D341Med (cell line): ENCODE measurements around the gene FBLIM1.

Experiments used
- DNase-seq: peaks from one replicate; pipeline ENCODE4 v3.0.0; 2012; ENCODE audit warnings: low spot score

The FBLIM1 gene

DNA sequence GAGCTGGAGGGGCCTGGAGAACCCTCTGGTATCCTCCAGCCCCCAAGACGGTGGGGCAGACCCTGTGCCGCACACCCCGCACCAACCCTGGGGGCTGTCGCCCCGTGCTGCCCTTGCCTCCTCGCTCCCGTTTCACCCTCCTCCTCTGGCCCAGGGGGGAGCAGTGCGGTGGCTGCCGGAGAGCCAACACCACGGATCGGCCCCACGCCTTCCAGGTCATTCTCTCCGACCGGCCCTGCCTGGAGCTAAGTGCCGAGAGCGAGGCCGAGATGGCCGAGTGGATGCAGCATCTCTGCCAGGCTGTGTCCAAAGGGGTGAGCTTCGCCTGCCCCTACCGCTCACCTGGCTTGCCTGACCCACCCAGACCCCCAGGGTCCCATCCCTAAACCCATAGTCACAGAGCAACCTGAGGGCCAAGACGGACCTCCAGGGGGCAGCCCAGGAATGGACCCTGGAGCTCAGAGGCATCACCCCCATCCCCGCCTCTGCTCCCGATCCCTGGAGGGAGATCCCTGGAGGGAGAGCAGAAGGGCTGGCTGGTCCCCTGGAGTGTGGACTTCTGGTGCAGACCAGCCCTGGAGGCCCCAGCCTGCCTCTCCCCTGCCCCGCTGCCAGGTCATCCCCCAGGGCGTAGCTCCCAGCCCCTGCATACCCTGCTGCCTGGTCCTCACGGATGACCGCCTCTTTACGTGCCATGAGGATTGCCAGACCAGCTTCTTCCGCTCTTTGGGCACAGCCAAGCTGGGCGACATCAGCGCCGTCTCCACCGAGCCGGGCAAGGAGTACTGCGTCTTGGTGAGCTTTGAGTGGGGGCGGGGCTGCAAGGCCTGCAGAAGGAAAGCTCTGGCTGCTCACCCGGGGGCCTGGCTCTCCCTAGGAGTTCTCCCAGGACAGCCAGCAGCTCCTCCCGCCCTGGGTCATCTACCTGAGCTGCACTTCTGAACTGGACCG is 26.6 kb upstream of the FBLIM1 start:
- DNase-seq: no peak

DNA sequence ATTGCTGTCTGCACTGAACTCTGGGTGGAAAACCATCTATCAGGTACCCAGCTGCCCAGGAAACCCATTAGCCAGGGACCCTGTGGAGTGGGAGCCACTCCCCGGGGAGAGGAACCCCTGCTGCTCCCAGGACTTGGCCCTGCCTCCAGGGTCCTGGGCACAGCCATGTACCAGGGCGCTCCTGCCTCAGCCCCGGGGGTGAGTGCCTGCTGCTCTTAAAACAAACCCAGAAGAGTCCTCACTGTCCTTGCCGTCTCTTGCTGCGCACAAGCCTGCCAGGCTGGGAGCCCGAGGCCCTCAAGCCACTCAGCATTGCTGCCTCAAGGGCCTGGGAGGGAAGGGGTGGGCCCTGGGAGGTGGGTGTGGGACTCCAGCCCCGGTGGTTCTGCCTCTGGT is 25.9 kb upstream of the FBLIM1 start:
- DNase-seq: no peak

DNA sequence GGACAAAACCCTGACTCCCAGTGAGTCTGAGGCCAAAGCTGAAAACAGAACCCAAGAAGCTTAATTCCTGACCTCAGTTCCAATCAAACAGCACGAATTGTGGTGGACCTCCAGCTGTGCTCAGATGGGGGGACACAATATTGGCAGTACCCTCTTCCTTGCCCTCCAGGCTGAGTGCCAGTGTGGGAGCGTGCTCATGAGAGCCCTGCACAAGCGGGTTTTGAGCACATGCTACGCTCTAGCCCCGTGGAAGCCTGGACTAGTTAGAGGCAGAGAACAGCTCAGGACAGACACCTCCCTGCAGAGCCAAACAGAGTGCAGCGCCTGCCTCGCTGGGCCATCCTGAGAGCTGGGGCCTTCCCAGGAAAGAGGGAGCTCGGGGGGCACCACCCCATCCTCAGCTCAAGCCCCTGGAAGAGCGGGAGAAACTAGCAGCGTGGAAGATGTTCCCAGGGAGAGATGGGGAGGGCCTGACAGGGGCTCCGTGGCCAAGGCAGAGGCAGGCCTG is 25.3 kb upstream of the FBLIM1 start:
- no peak for DNase-seq

DNA sequence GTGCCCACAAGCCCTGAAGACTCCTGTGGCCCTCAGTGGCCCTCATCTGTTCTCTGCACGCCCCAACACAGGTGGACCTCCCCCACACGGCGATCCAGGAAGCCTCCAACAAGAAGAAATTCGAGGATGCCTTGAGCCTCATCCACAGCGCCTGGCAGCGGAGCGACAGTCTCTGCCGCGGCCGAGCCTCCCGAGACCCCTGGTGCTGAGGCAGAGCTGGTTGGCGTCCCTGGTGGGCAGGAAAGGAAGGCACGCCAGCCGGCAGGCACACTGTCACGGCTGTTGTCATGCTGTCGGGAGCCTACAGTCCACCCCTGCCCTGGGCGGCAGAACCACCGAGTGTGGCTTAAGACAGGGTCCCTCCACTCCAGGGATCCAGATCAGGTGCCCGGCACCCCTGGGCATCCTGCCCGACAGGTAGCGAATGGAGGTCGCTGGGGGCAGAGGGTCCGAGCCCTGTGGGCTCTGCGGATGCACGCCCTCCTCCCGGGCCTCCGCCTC is 24.8 kb upstream of the FBLIM1 start:
- no peak for DNase-seq

DNA sequence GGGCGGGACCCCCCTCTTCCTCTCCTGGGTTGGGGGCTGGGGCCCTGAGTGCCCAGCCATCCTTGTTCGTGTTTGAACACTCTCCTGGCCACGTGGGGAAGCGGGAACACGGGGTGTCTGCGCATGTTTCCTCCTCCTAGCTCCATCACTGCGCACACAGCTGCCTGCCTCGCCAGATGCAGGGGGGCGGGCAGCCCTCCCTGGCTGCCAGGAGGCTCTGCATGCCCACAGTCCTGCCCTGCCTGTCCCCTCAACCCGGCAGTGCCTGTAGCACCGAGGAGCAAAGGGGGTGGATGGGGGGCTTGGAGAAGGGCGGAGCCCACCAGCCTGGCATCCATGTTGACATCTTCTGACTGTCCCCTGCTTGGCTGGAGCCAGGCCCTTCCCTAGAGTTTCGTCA is 24.3 kb upstream of the FBLIM1 start:
- no peak for DNase-seq

DNA sequence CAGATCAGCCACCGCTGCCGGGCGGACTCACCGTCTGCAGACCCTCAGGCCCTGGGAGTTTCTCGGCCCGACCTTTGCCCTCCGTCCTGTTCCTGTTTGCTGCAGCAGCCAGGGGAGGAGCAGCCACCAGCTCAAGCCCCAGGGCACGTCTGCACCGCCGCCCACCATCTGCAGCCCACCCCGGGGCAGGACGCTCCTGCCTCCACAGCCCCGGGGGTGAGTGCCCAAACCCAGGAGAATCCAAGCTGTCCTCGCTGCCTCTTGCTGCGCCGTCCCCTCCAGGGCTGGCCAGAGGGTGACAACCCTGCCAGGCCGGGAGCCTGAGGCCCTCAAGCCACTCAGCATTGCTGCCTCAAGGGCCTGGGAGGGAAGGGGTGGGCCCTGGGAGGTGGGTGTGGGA is 23.7 kb upstream of the FBLIM1 start:
- no peak for DNase-seq

DNA sequence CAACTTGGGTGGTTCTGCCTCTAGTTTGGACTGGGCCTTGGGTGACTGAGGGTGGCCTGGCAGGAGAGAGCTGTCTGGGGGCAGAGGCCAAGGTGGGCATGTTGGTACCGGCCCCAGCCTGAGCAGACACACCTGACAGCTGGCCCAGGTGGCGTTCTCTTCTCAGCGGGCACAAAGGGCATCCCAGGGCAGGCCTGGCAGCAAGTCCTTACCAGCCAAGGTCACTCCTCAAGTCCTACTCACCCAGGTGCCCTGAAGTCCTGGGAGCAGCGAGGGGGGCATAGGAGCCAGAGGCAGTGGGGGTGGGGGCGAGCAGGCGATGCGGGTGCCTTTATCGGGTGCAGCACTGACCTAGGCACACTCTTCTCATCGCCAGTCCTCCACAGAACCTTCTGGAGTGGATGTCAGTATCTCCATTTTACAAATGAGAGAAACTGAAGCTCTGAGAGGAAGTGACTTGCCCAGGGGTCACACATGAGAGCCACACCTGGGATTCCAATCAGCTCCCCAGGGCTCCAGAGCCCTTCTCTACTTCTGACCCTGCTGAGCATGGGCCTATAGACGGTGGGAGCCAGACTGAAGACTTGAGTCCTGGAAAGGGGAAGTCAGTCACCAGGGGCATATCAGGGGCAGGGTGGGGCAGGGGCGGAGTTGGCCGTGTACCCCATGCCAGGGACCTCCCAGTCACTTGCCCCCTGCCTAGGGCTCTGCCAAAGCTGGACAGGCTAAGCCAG is 23.1 kb upstream of the FBLIM1 start:
- DNase-seq: no peak

DNA sequence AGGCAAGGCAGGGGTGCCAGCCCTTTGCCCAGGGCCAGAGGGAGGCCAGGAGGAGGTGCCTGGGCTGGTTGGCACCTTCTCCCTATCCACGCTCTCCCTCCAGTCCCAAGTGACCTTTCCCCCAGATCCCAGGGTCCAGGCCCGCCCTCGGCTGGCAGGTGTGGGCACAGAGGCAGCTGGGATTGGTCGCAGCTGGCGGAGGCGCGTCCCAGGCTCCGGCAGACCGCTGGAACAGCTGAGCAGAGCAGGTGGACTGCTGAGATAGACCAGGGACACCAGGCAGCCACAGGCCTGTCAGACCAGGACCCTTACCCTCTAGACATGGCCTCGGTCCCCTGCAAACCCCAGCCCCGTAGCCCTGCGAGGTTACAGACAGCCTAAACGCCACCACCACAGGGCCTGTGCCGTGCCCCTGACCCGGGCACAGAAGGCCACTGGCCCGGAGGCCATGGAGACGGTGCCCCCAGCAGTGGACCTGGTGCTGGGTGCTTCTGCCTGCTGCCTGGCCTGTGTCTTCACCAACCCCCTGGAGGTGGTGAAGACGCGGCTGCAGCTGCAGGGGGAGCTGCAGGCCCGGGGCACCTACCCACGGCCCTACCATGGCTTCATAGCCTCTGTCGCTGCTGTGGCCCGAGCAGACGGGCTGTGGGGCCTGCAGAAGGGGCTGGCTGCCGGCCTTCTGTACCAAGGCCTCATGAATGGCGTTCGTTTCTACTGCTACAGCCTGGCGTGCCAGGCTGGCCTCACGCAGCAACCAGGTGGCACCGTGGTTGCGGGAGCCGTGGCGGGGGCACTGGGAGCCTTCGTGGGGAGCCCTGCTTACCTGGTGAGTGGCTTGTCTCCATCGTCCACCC is 22.3 kb upstream of the FBLIM1 start, which contains the start of gene SLC25A34:
Gene SLC25A34, plus strand, starts transcription at position 221 of the 854 bp plus-strand sequence. Its CDS starts 228 bp downstream, at position 449.
- no peak for DNase-seq

DNA sequence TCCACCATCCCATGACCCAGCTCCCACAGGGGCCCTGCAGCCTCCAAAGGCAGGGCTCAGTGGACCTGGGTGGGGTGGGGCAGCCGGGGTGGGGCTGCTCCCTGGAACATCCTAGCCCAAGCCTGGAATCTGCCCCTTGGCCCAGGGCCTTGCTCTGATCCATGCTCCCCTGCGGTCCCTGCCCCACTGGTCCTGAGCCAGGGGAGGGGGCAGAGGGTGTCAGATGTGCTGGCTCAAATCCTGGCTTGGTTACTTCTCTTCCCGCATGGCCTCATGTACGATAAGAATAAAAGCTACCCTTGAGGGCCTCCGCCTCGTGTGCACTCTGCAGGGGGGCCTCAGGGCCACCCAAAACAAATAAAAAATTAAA is 21.7 kb upstream of the FBLIM1 start:
- no peak for DNase-seq

DNA sequence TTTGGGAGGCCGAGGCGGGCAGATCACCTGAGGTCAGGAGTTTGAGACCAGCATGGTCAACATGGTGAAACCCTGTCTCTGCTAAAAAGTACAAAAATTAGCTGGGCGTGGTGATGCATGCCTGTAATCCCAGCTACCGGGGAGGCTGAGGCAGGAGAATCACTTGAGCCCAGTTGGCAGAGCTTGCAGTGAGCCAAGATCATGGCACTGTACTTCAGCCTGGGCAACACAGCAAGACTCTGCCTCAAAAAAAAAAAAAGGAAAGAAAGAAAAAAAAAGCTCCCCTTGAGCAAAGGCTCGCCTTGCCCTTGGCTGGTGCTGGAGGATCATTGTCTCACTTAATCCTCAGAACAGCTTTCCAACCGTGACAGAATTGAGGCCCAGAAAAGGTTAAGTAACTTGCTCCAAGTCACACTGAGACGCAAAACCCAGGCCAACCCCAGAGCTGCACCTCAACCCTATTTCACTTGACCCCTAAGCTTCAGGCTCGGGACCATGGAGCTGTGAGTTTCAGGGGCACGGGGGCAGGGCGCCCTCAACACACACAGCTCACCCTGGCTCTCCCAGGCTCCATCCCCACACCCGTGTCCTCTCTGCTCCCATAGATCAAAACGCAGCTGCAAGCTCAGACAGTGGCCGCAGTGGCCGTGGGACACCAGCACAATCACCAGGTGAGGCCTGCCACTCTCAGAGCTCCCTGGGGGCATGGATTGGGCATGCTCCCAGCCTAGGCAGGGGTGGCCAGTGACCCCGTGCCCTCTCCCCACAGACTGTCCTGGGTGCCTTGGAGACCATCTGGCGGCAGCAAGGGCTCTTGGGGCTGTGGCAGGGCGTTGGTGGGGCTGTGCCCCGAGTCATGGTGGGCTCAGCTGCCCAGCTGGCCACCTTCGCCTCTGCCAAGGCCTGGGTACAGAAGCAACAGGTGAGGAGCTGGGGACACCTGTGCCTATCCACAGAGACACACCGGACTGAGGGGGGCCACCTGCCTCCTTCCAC is 21.0 kb upstream of the FBLIM1 start:
- no peak for DNase-seq

DNA sequence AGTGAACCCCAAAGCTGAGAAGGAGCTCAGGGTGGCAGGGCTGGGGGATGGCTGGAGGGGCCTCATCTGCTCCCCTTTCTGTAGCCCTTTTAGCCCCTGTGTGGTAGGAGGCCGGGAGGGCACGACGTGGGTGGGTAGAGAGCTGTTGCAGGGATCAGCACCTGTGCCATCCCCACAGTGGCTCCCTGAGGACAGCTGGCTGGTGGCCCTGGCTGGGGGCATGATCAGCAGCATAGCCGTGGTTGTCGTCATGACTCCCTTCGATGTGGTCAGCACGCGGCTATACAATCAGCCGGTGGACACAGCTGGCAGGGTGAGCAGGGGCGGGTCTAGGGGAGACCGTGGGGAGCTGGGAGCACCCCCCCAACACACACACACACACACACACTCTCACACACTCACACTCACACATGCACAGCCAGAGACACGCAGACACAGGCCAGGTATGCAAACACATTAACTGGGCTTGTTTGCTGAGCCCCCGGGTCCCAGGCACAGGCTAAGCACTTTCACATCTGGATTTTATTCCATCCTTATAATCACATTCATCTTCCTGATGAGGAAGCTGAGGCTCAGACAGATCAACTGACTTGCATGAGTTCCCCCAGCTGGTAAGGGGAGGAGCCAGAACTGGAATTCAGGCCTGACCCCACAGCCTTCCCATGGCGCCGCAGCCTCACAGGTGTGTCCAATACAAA is 20.0 kb upstream of the FBLIM1 start:
- DNase-seq: no peak

DNA sequence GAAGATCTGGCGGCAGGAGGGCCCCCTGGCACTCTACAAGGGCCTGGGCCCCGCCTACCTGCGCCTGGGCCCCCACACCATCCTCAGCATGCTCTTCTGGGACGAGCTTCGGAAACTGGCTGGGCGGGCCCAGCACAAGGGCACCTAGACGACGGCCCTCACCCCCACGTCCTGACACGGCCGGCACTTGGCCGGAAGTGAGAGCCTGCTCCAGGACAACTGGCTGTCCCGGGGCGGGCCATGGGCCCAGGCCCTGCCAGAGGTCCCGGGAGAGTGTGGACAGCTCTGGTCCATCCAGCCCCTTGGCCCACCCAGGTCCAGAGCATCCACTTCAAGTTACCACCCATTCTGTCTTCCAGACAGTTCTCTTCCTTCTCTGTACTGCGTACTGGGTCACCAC is 19.3 kb upstream of the FBLIM1 start:
- no peak for DNase-seq

DNA sequence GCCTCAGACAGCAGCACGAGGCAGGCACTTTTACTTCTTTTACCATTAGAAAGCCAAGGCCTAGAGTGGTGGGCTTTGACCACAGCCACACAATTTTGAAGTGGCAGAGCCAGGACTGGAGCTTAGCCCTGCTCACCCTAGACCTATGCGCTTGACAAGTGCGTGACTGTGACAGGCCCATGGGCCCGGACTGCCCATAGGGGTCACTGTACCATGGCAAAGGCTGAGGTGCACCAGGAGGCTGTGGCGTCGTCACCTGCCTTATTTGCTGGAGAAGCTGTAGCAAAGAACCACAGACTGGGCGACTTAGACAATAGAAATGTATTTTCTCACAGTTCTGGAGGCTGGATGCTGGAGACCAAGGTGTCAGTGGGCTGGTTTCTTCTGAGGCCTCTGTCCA is 18.9 kb upstream of the FBLIM1 start:
- no peak for DNase-seq

DNA sequence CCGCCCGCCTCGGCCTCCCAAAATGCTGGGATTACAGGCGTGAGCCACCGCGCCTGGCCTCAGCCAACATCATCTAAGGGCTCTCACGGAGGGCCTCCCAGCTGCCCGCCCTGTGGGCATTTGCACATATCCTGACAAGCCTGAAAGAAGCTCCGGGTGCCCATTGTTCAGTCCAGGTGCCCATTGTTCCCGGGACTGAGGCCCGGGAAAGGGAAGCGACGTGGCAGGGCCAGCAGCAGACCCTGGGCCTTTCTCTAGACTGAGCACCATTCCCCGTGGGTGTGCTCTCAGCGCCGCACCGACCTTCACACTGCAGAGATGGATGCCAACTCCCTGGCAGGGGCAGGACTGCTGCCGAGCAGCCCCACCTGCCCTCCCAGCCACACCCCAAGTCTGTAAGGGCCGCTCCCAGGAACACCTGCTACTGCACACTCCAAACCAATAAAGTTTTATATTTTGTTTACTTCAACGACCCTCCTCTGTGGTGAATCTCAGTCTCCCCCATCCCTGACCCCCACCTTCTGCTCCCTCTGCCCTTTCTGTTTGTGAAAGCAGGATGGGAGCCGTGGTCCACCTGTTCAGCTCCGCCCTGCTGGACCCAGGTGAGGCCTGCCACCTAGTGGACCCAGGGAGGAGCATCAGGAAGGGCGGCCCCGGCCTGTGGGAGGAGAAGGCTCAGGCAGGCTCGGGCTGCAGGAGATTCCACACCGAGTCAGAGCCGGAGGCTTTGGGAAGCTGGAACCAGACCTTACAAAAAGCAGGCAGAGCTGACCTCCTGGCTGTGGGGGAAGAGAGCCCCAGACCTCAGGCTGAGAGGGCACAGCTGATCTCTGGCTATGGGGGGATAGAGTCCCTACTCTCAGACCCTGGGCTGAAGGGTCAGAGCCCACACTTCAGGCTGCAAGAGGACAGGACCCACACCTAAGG is 17.4 kb upstream of the FBLIM1 start:
- peak; percentile 91 for DNase-seq

DNA sequence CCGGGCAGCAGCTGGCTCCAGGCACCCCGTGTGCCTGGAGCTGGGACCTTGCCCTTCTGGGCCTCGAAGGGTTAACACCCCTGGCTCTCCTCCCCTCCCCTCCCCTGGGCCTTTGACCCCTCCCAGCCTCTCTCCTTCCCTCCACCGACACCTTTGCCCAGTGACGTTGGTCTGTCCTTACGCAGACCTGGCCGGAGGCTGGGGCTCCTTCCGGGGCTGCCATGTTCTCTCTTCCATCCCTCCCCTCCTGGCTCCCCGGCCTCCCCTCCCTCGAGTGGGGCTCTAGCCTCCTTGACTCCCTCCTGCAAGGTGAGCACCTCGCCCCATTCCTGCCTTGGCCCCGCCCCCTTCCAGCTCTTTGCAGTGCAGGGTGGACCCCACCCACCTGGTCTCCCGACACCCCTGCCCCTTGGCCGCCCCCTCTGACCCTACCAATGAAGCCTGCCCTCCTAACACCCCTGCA is 16.2 kb upstream of the FBLIM1 start, which contains the start of gene TMEM82:
Gene TMEM82, plus strand, starts transcription at position 161 of the 463 bp plus-strand sequence. Its CDS starts 61 bp downstream, at position 222.
- DNase-seq: no peak

DNA sequence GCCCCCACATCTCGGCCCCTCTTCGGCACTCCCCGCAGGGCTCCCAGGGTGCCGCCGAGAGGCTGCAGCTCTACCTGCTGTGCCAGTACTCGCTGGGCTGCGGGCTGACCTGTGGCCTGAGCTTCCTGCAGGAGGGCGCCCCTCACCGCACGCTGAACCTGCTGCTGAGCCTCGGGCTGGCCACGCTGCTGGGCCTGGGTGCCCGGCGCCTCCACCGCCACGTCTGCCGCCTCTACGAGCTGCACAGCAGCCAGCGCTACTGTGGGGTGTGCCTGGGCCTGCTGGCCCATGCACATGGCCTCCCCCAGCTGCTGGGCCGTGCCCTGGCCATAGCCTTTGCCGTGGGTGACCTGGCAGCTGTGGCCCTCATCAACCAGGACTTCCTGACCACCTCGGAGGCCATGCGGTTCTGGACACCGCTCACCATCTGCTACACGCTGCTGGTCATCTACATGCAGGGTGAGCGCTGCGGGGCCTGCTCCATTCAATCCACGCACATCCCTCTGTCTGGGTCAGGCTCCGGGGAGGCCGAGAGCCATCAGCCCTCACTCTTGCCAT is 14.4 kb upstream of the FBLIM1 start:
- DNase-seq: no peak

DNA sequence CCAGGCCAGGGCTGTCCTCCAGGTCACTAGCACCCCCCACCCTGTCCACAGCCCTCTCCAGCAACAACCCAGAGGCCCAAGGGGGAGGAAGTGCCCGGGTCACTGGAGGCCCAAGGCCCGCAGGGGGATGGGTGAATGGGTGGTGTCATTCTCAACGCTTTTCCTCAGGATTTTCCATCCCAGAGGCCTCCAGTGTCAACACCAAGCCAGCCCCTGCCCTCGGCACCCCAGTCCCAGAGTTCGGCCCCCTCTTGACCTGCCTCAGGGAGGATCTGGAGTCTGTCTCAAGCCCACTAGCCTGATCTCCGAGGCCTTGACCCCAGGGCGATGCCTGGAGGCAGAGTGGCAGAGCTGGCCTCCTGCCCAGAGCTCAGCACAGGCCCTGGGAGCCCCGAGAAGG is 11.2 kb upstream of the FBLIM1 start:
- DNase-seq: no peak

DNA sequence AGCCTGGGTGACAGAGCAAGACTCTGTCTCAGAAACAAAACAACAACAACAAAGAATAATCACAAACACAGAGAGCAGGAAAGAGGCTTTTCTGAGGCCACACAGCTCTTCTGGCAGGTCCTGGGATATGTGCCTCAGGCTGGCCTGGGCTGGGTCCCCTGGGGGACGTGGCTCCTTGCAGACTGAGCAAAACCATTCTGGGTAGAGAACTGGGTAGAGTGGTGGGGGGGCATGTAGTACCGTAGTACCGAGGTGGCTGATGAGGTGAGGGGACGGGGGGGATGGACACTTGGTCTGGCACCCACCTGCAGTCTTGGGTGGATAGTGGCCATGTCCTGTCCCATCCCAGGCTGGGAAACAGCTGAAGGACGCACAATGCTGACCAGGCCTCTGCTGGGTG is 10.3 kb upstream of the FBLIM1 start:
- no peak for DNase-seq
